AG04449 (cell line): ENCODE results near the gene HRC.
"Not testable (repeated sequence)": the region's sequence is repeated elsewhere in the genome, so short reads cannot be mapped to it uniquely, and the experiment has no call there.

ENCODE experiments used
- CTCF ChIA-PET: fragments of 350-600 bp; formaldehyde crosslinking; extraction: SDS; loops from one replicate; lab custom pipeline; 2021; ENCODE audit warnings: antibody characterized with exemption; lab: Yijun Ruan, JAX
- POLR2A ChIA-PET: fragments of 400-600, 350-600 bp; formaldehyde crosslinking; extraction: SDS; loops from one replicate; lab custom pipeline; 2020; ENCODE audit warnings: antibody characterized with exemption, inconsistent platforms; lab: Yijun Ruan, JAX
- DNase-seq: peaks from one replicate; pipeline ENCODE4 v3.0.0-alpha.2; 2010; ENCODE audit warnings: low read depth, low spot score
- H3K4me3 ChIP-seq: 2 replicates; pipeline ENCODE4 v1.5.1; 2011; ENCODE audit warnings: low read depth, mild to moderate bottlenecking, control low read depth, low read length
- CTCF ChIP-seq: IDR thresholded peaks from one replicate; pipeline ENCODE4 v1.5.1; 2011; ENCODE audit warnings: mild to moderate bottlenecking, moderate library complexity, low read length, control low read depth, inconsistent platforms; ENCODE audit not compliant: insufficient read depth; ENCODE audit errors: missing control alignments

The HRC gene

GRCh38 chr19:49126575-49126974, 28.6 kb downstream of the HRC start:
- TF ChIP-seq CTCF, result no peak
- DNase-seq, result no peak
- CTCF ChIA-PET, result interaction anchor here (0.9 to 1.1 kb wide), 2 partner anchors 12 to 72 kb away, joined by 5 read pairs; partner anchors contain the start of gene LIN7B
- H3K4me3 ChIP-seq, result no peak overlapping the region
- POLR2A ChIA-PET, result interaction anchor here (0.7 kb wide), 1 partner anchor 12 kb away, joined by 4 read pairs; no protein-coding TSS in a partner anchor

GRCh38 chr19:49125025-49125731, 30.0 kb downstream of the HRC start:
- ChIA-PET POLR2A (no interaction called here), CTCF (interaction anchor here (0.6 to 1.7 kb wide), 4 partner anchors 16 to 22 kb away, joined by 3 to 6 read pairs (median 3); no protein-coding TSS in a partner anchor)
- no peak for TF ChIP-seq CTCF
- no peak overlapping the region for H3K4me3 ChIP-seq
- DNase-seq, result no peak

- DNase-seq, CTCF ChIA-PET, POLR2A ChIA-PET, H3K4me3 ChIP-seq: not testable (repeated sequence)
These were observed 31.9 kb downstream of the HRC start for GRCh38 chr19:49123285-49123684.

GRCh38 chr19:49121841-49122240, 33.4 kb downstream of the HRC start:
- DNase-seq, H3K4me3 ChIP-seq, POLR2A ChIA-PET: not testable (repeated sequence)
- CTCF ChIA-PET, result interaction anchor here (2.4 kb wide), 1 partner anchor 104 kb away, joined by 6 read pairs; no protein-coding TSS in a partner anchor

GRCh38 chr19:49120868-49121267, 34.3 kb downstream of the HRC start:
- POLR2A ChIA-PET, result no interaction called here
- no peak for DNase-seq
- no peak overlapping the region for H3K4me3 ChIP-seq
- no peak for TF ChIP-seq CTCF
- CTCF ChIA-PET, result interaction anchor here (1.2 to 2.4 kb wide), 6 partner anchors 25 to 128 kb away, joined by 3 to 13 read pairs (median 5); partner anchors contain the start of genes GYS1 and RUVBL2

GRCh38 chr19:49120325-49120683, 34.9 kb downstream of the HRC start:
- TF ChIP-seq CTCF, result no peak
- POLR2A ChIA-PET, result interaction anchor here (0.5 kb wide), 1 partner anchor 67 kb away, joined by 3 read pairs; no protein-coding TSS in a partner anchor
- no peak overlapping the region for H3K4me3 ChIP-seq
- DNase-seq, result no peak
- CTCF ChIA-PET, result interaction anchor here (1.0 to 2.4 kb wide), 8 partner anchors 15 to 127 kb away, joined by 3 to 13 read pairs (median 4); partner anchors contain the start of genes GYS1 and RUVBL2
